SU-DHL-6 (cell line): Measurements from ENCODE around the gene CAPN5.

Experiments used
- CTCF ChIP-seq: fragments of 200-600 bp; sonication (generic); IDR thresholded peaks from one replicate; pipeline ENCODE4 v1.5.1; 2017; ENCODE audit warnings: antibody characterized with exemption, mild to moderate bottlenecking, low read length, moderate library complexity; ENCODE audit not compliant: insufficient read depth, poor library complexity, severe bottlenecking
- EZH2phosphoT487 ChIP-seq: fragments of 200-600 bp; sonication (generic), shearing (Covaris generic); conservative IDR thresholded peaks from 2 replicates; pipeline ENCODE4 v1.6.1; 2018; ENCODE audit warnings: mild to moderate bottlenecking, antibody characterized with exemption, low read length, moderate library complexity, mixed read lengths

GRCh38 chr11:77108436-77108835, 41.7 kb downstream of the CAPN5 start:
- TF ChIP-seq CTCF (no peak), EZH2phosphoT487 (no peak)
